Measurements from ENCODE around the gene ATP13A2.

- TF ChIP-seq CTCF (IDR thresholded peaks at IDR 0.05) (no peak), POLR2AphosphoS5 (IDR thresholded peaks at IDR 0.05) (no peak)
These were observed 49.8 kb upstream of the ATP13A2 start for GRCh38 chr1:17061486-17061885.

All from stomach (tissue), 4 donors.